GM12892 (cell line): ENCODE results near the gene SCAMP4.

Experiments
- POLR2AphosphoS5 ChIP-seq: IDR thresholded peaks from 2 replicates; pipeline ENCODE4 v1.6.1; 2011; ENCODE audit warnings: low read depth, low read length, control low read depth
- TAF1 ChIP-seq: IDR thresholded peaks from 2 replicates; pipeline ENCODE4 v1.6.1; 2011; ENCODE audit warnings: low read depth, mild to moderate bottlenecking, control low read depth, low read length, borderline replicate concordance

GRCh38 chr19:1929021-1929742 is 24.0 kb downstream of the SCAMP4 start:
- no peak for TF ChIP-seq POLR2AphosphoS5
- no peak for TF ChIP-seq TAF1
